ENCODE measurements around the gene CADM1. TPM values are rescaled to one million over a fixed set of nuclear protein-coding genes. Genes with fewer than 3 reads are reported as not detected.
"Not testable (repeated sequence)": the region's sequence is repeated elsewhere in the genome, so short reads cannot be mapped to it uniquely, and the experiment has no call there.

CADM1 gene
- total and polyA plus RNA-seq, 2 donors = 7.6 to 26.3 TPM

DNA sequence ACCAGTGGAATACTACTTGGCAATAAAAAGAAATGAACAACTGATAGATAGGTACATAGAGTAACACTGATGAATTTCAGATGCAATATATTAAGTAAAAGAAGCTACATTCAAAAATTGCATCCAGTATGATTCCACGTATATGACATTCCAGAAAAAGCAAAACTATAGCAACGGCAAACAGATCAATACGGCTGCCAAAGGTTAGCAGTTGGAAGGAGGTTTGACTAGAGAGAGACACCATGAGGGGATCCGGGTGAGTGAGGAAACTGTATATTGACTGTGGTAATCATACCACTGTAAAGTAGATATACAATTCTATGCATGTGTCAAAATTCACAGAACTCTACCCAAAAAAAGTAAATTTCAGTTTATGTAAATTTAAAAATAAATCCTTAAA, 28.7 kb downstream of the CADM1 start:
- WGBS = 95% methylated on average over 4 of the region's 4 CpGs
- no peak for DNase-seq (ENCODE audit: low read depth in 6 of 9, low spot score in 9 of 9)
- H3K27ac ChIP-seq (ENCODE audit: low read depth in 1 of 2, low read length in 1 of 2) = no peak overlapping the region
- H3K36me3 ChIP-seq (ENCODE audit: control insufficient read depth in 2 of 2, insufficient read depth in 2 of 2, low read length in 1 of 2) = no peaks in the 10 kb centered on the region
- no peaks in the 10 kb centered on the region for H3K9me3 ChIP-seq (ENCODE audit: control insufficient read depth in 2 of 2, insufficient read depth in 1 of 2, low read length in 1 of 2)
- no peaks in the 10 kb centered on the region for H3K4me1 ChIP-seq (ENCODE audit: control insufficient read depth in 2 of 2, insufficient read depth in 2 of 2, low read length in 2 of 2)
- no peak overlapping the region for H3K4me3 ChIP-seq (ENCODE audit: low read length in 2 of 2)
- H3K27me3 ChIP-seq (ENCODE audit: control insufficient read depth in 2 of 2, insufficient read depth in 1 of 2, low read length in 1 of 2) = no peaks in the 10 kb centered on the region

- not testable (repeated sequence) for H3K36me3 ChIP-seq (ENCODE audit: control insufficient read depth in 2 of 2, insufficient read depth in 2 of 2, low read length in 1 of 2); DNase-seq (ENCODE audit: low read depth in 6 of 9, low spot score in 9 of 9); H3K4me3 ChIP-seq (ENCODE audit: low read length in 2 of 2); H3K27ac ChIP-seq (ENCODE audit: low read depth in 1 of 2, low read length in 1 of 2); H3K27me3 ChIP-seq (ENCODE audit: control insufficient read depth in 2 of 2, insufficient read depth in 1 of 2, low read length in 1 of 2); H3K9me3 ChIP-seq (ENCODE audit: control insufficient read depth in 2 of 2, insufficient read depth in 1 of 2, low read length in 1 of 2); H3K4me1 ChIP-seq (ENCODE audit: control insufficient read depth in 2 of 2, insufficient read depth in 2 of 2, low read length in 2 of 2)
- WGBS = 95% methylated on average over 3 of the region's 3 CpGs
Measured at GRCh38 chr11:115474306-115474705, 29.9 kb downstream of the CADM1 start.

- Histone ChIP-seq H3K4me3 (ENCODE audit: low read length in 2 of 2) (no peak overlapping the region), H3K27me3 (ENCODE audit: control insufficient read depth in 2 of 2, insufficient read depth in 1 of 2, low read length in 1 of 2) (no peaks in the 10 kb centered on the region), H3K27ac (ENCODE audit: low read depth in 1 of 2, low read length in 1 of 2) (no peak overlapping the region), H3K4me1 (ENCODE audit: control insufficient read depth in 2 of 2, insufficient read depth in 2 of 2, low read length in 2 of 2) (no peaks in the 10 kb centered on the region), H3K36me3 (ENCODE audit: control insufficient read depth in 2 of 2, insufficient read depth in 2 of 2, low read length in 1 of 2) (no peaks in the 10 kb centered on the region), H3K9me3 (ENCODE audit: control insufficient read depth in 2 of 2, insufficient read depth in 1 of 2, low read length in 1 of 2) (no peaks in the 10 kb centered on the region)
- DNase-seq (ENCODE audit: low read depth in 6 of 9, low spot score in 9 of 9) = no peak
- WGBS = 96% methylated on average over 8 of the region's 8 CpGs
Measured at GRCh38 chr11:115473167-115473566, 31.0 kb downstream of the CADM1 start.

GRCh38 chr11:115471367-115471766, 32.8 kb downstream of the CADM1 start:
- Histone ChIP-seq H3K9me3 (ENCODE audit: control insufficient read depth in 2 of 2, insufficient read depth in 1 of 2, low read length in 1 of 2) (no peaks in the 10 kb centered on the region), H3K36me3 (ENCODE audit: control insufficient read depth in 2 of 2, insufficient read depth in 2 of 2, low read length in 1 of 2) (no peaks in the 10 kb centered on the region), H3K4me3 (ENCODE audit: low read length in 2 of 2) (no peak overlapping the region), H3K27ac (ENCODE audit: low read depth in 1 of 2, low read length in 1 of 2) (no peak overlapping the region), H3K4me1 (ENCODE audit: control insufficient read depth in 2 of 2, insufficient read depth in 2 of 2, low read length in 2 of 2) (no peaks in the 10 kb centered on the region), H3K27me3 (ENCODE audit: control insufficient read depth in 2 of 2, insufficient read depth in 1 of 2, low read length in 1 of 2) (no peaks in the 10 kb centered on the region)
- 86% methylated on average over 3 of the region's 3 CpGs for WGBS
- no peak for DNase-seq (ENCODE audit: low read depth in 6 of 9, low spot score in 9 of 9)

DNA sequence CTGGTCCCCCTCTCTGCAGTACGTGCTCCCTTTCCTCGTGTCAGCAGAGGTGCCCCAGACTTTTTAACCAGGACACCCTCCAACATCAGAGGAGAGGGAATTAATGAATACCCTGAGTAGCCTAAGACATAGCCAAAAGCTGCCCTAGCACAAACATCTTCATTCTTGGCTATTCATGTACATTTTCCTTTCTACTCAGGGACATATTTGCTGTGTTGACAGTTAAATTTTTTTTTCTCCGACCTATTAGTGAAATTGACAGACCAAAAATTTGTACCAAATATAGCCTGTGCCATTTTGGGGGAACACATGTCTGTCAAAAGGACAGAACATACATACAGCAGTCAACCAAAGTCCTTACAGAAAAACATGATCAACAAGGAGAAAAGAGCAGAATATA, 33.3 kb downstream of the CADM1 start:
- WGBS = 94% methylated on average over 3 of the region's 3 CpGs
- H3K36me3 ChIP-seq (ENCODE audit: control insufficient read depth in 2 of 2, insufficient read depth in 2 of 2, low read length in 1 of 2) = no peaks in the 10 kb centered on the region
- H3K4me1 ChIP-seq (ENCODE audit: control insufficient read depth in 2 of 2, insufficient read depth in 2 of 2, low read length in 2 of 2) = no peaks in the 10 kb centered on the region
- no peak overlapping the region for H3K4me3 ChIP-seq (ENCODE audit: low read length in 2 of 2)
- H3K27me3 ChIP-seq (ENCODE audit: control insufficient read depth in 2 of 2, insufficient read depth in 1 of 2, low read length in 1 of 2) = no peaks in the 10 kb centered on the region
- no peak overlapping the region for H3K27ac ChIP-seq (ENCODE audit: low read depth in 1 of 2, low read length in 1 of 2)
- H3K9me3 ChIP-seq (ENCODE audit: control insufficient read depth in 2 of 2, insufficient read depth in 1 of 2, low read length in 1 of 2) = no peaks in the 10 kb centered on the region
- DNase-seq (ENCODE audit: low read depth in 6 of 9, low spot score in 9 of 9) = no peak

DNA sequence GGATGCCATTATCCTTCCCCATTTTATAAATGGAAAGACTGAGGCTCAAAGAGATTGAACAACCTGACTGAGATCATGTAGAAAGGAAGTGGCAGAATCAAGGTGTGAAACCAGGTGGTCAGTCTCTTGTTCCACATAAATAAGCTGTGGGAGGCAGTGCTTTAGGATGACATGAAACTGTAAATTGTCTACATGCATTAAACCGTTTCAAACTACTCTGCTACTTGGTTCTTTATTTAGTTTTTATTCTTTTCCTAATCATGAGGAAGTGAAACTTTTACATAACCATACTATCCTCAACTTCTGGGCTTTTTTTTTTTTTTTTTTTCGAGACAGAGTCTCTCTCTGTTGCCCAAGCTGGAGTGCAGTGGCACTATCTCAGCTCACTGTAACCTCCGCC, 34.9 kb downstream of the CADM1 start:
- WGBS = 67% methylated on average over 3 of the region's 3 CpGs
- Histone ChIP-seq H3K4me1 (ENCODE audit: control insufficient read depth in 2 of 2, insufficient read depth in 2 of 2, low read length in 2 of 2) (peaks cover 0 to under 1% of the 10 kb centered on the region in 2 donors), H3K4me3 (ENCODE audit: low read length in 2 of 2) (no peak overlapping the region), H3K9me3 (ENCODE audit: control insufficient read depth in 2 of 2, insufficient read depth in 1 of 2, low read length in 1 of 2) (no peaks in the 10 kb centered on the region), H3K27me3 (ENCODE audit: control insufficient read depth in 2 of 2, insufficient read depth in 1 of 2, low read length in 1 of 2) (no peaks in the 10 kb centered on the region), H3K36me3 (ENCODE audit: control insufficient read depth in 2 of 2, insufficient read depth in 2 of 2, low read length in 1 of 2) (no peaks in the 10 kb centered on the region), H3K27ac (ENCODE audit: low read depth in 1 of 2, low read length in 1 of 2) (no peak overlapping the region)
- no peak for DNase-seq (ENCODE audit: low read depth in 6 of 9, low spot score in 9 of 9)

DNA sequence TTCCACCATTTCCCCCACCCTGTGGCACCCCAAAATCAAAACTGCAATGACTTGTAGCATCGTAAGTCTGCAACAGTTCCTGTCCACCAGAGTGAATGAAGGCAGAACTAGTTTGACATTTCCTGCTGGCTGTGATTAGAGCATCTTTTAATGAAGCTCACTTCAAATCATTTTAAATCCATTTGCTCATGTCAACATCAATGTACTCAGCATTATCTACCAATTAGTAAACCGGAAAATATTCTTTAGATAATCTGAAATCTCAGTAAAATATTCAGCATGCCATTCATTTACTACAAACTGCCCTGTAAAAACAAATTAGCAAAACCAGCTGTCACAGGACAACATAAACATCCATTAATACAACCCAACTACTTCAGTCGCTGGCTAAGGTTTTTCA, 38.1 kb downstream of the CADM1 start:
- 92% methylated on average over 3 of the region's 3 CpGs for WGBS
- Histone ChIP-seq H3K9me3 (ENCODE audit: control insufficient read depth in 2 of 2, insufficient read depth in 1 of 2, low read length in 1 of 2) (no peaks in the 10 kb centered on the region), H3K27ac (ENCODE audit: low read depth in 1 of 2, low read length in 1 of 2) (no peak overlapping the region), H3K36me3 (ENCODE audit: control insufficient read depth in 2 of 2, insufficient read depth in 2 of 2, low read length in 1 of 2) (no peaks in the 10 kb centered on the region), H3K4me3 (ENCODE audit: low read length in 2 of 2) (no peak overlapping the region), H3K27me3 (ENCODE audit: control insufficient read depth in 2 of 2, insufficient read depth in 1 of 2, low read length in 1 of 2) (no peaks in the 10 kb centered on the region), H3K4me1 (ENCODE audit: control insufficient read depth in 2 of 2, insufficient read depth in 2 of 2, low read length in 2 of 2) (peaks cover 0 to 11% of the 10 kb centered on the region in 2 donors)
- DNase-seq (ENCODE audit: low read depth in 6 of 9, low spot score in 9 of 9) = no peak

DNA sequence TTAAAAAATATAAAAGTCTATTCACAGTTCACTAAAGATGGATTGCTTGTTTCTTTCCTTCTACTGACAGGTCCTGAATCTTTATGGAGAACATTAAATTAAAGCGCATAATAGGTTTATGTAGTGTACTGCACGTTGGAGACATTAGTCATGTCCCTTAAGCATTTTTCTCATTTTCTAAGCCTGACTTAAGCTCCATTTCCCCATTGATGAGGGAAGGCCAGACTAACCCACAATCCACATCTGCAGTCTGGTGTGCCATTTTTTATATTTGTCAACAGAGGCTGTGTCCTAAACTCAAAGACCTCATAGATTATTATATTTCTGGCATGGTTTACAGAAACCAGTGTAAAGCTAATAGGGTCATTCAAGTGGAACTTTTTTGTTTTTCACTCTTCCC, 39.9 kb downstream of the CADM1 start:
- no peak for DNase-seq (ENCODE audit: low read depth in 6 of 9, low spot score in 9 of 9)
- H3K9me3 ChIP-seq (ENCODE audit: control insufficient read depth in 2 of 2, insufficient read depth in 1 of 2, low read length in 1 of 2) = no peaks in the 10 kb centered on the region
- peak overlapping the region in 1 of 2 donors; percentile 45 for H3K27ac ChIP-seq (ENCODE audit: low read depth in 1 of 2, low read length in 1 of 2)
- H3K27me3 ChIP-seq (ENCODE audit: control insufficient read depth in 2 of 2, insufficient read depth in 1 of 2, low read length in 1 of 2) = no peaks in the 10 kb centered on the region
- no peak overlapping the region for H3K4me3 ChIP-seq (ENCODE audit: low read length in 2 of 2)
- H3K36me3 ChIP-seq (ENCODE audit: control insufficient read depth in 2 of 2, insufficient read depth in 2 of 2, low read length in 1 of 2) = no peaks in the 10 kb centered on the region
- peaks cover 0 to 11% of the 10 kb centered on the region in 2 donors for H3K4me1 ChIP-seq (ENCODE audit: control insufficient read depth in 2 of 2, insufficient read depth in 2 of 2, low read length in 2 of 2)
- 79% methylated on average over 2 of the region's 2 CpGs for WGBS

GRCh38 chr11:115463606-115464005, 40.6 kb downstream of the CADM1 start:
- Histone ChIP-seq H3K4me3 (ENCODE audit: low read length in 2 of 2) (no peak overlapping the region), H3K36me3 (ENCODE audit: control insufficient read depth in 2 of 2, insufficient read depth in 2 of 2, low read length in 1 of 2) (no peaks in the 10 kb centered on the region), H3K27me3 (ENCODE audit: control insufficient read depth in 2 of 2, insufficient read depth in 1 of 2, low read length in 1 of 2) (no peaks in the 10 kb centered on the region), H3K4me1 (ENCODE audit: control insufficient read depth in 2 of 2, insufficient read depth in 2 of 2, low read length in 2 of 2) (peaks cover 0 to 11% of the 10 kb centered on the region in 2 donors), H3K9me3 (ENCODE audit: control insufficient read depth in 2 of 2, insufficient read depth in 1 of 2, low read length in 1 of 2) (no peaks in the 10 kb centered on the region), H3K27ac (ENCODE audit: low read depth in 1 of 2, low read length in 1 of 2) (peak overlapping the region in 1 of 2 donors; percentile 53)
- WGBS = 65% methylated on average over 3 of the region's 3 CpGs
- DNase-seq (ENCODE audit: low read depth in 6 of 9, low spot score in 9 of 9) = peak in 3 of 9 donors; percentile 24 to 59 (median 37)

DNA sequence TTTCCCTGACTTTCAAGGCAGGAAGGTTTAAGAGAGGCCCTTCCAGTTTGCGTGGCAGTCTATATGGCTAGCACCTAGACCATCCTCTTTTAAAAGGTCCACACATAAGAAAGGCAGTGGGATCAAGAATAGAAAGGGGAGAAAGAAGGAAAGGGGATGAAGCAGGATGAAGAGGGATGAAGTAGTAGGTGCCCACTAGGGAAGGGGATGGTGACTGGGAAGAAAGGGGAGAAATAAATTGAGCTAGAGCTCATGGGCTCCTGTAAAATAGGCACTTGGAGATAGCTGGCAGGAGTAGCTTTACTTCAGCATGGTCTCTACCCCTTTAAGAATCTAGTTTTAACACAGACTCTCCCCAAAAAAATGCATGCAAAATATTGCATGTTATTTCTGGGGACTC, 41.5 kb downstream of the CADM1 start:
- no peaks in the 10 kb centered on the region for H3K9me3 ChIP-seq (ENCODE audit: control insufficient read depth in 2 of 2, insufficient read depth in 1 of 2, low read length in 1 of 2)
- no peaks in the 10 kb centered on the region for H3K36me3 ChIP-seq (ENCODE audit: control insufficient read depth in 2 of 2, insufficient read depth in 2 of 2, low read length in 1 of 2)
- no peak overlapping the region for H3K4me3 ChIP-seq (ENCODE audit: low read length in 2 of 2)
- peaks cover 0 to 11% of the 10 kb centered on the region in 2 donors for H3K4me1 ChIP-seq (ENCODE audit: control insufficient read depth in 2 of 2, insufficient read depth in 2 of 2, low read length in 2 of 2)
- 84% methylated on average over 1 of the region's 1 CpG for WGBS
- no peaks in the 10 kb centered on the region for H3K27me3 ChIP-seq (ENCODE audit: control insufficient read depth in 2 of 2, insufficient read depth in 1 of 2, low read length in 1 of 2)
- DNase-seq (ENCODE audit: low read depth in 6 of 9, low spot score in 9 of 9) = no peak
- H3K27ac ChIP-seq (ENCODE audit: low read depth in 1 of 2, low read length in 1 of 2) = peak overlapping the region in 1 of 2 donors; percentile 53
